ENCODE results near the gene USP22. TPM values are rescaled to one million over a fixed set of nuclear protein-coding genes. Genes with fewer than 3 reads are reported as not detected.

USP22 gene
- total RNA-seq, 4 donors from 2014 or later: 101 to 128 (median 104) TPM

Small RNA genes lying within 50 kb of the gene (small RNA-seq; reads per million reads assigned to genes)
- gene AC087393.1: 0 reads per million in 4 donors

Other genes starting within 250 kb of the USP22 start
- 10 to 100 TPM; 17.0 to 44.2 (median 37.4) TPM for gene DHRS7B, start 84.0 kb upstream of the USP22 start, total RNA-seq
- 10 to 100 TPM; 14.8 to 24.5 (median 22.1) TPM for gene TMEM11, start 171.2 kb upstream of the USP22 start, total RNA-seq
- gene NATD1, start 210.4 kb upstream of the USP22 start, total RNA-seq: 10 to 100 TPM in 3 of 4 donors, 1 to 10 TPM in 1; 8.9 to 22.2 (median 15.4) TPM
- gene MAP2K3, start 241.7 kb upstream of the USP22 start, total RNA-seq: 10 to 100 TPM; 18.3 to 46.2 (median 35.2) TPM

All from gastroesophageal sphincter (tissue), 4 donors.